Natural killer cell treated with Interleukin-12 subunit alpha and Interleukin-12 subunit beta and Interleukin-15 and Interleukin-18, amount 100 ng/mL, for 72 hours (primary cell): ENCODE results near the gene CACNG5. TPM values are rescaled to one million over a fixed set of nuclear protein-coding genes. Genes with fewer than 3 reads are reported as not detected.

Experiments
- total RNA-seq, 2 donors: library from RNA; stranded (reverse); gene quantifications; one replicate each; pipeline ENCODE4 v1.2.3, GENCODE V29; 2022

CACNG5 gene
- total RNA-seq, 2 donors from 2014 or later = not detected

Other genes with a start within 250 kb of the CACNG5 start
- not detected for gene CACNG4, start 129.6 kb downstream of the CACNG5 start, total RNA-seq
- gene CACNG1, start 209.4 kb downstream of the CACNG5 start, total RNA-seq = not detected